ENCODE data around the gene SERTAD2. TPM values are rescaled to one million over a fixed set of nuclear protein-coding genes. Genes with fewer than 3 reads are reported as not detected.

Gene SERTAD2
- total and polyA plus RNA-seq, 2 of the 4 experiments (the other 2 are of a cell fraction): 5.0 to 11.0 TPM

DNA sequence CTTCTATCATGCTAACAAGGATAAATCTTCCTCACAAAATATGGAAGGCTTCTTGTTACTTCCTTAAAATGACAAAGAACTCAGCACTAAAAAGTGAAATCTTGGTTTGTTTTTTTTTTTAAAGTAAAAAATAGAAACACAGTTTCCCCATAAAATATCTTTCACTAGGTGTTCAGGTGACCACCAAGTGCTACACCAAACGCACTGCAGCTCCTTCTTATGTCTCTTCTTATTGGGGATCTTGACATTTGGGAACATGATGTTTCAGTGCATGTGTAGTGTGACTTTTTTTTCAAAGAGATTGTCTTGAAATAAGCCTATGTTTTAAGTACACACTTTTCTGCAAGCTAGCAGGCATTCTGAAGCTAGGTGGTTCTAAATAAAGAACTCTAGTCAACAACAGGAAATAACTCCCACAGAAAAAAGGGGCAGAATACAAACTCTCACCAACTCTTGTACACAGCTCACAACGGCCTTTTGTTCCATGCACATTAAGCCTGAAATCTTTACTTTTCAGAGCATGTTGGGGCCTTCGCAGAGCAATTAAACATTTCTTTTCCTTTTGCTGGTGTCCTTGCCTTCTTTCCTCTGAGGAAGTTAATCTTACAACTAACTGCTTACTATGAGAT is 13.2 kb upstream of the SERTAD2 start:
- WGBS, 2 experiments (ENCODE audit: extremely low coverage in 2 of 2, insufficient read length in 1 of 2): 82% methylated on average over 2 of the region's 3 CpGs; no CpG with 5 or more reads in 1 of the 2 experiments
- Histone ChIP-seq H3K9ac (ENCODE audit: low read depth, low read length) (no peak overlapping the region), H2AK9ac (replicated peaks; ENCODE audit: low read depth, low read length, poor library complexity) (no peak overlapping the region), H4K8ac (ENCODE audit: low read depth in 2 of 2, low read length in 2 of 2) (no peak overlapping the region), H2AK5ac (ENCODE audit: low read depth, low read length) (no peak overlapping the region), H2BK20ac (ENCODE audit: low read depth, low read length) (no peak overlapping the region), H4K20me1 (ENCODE audit: insufficient read depth, low read length) (no peaks in the 10 kb centered on the region), H3K27me3 (ENCODE audit: control insufficient read depth, insufficient read depth, low read length) (no peaks in the 10 kb centered on the region), H3K4me2 (ENCODE audit: low read depth, low read length) (no peak overlapping the region), H3K4me1 (ENCODE audit: control insufficient read depth, insufficient read depth, low read length) (no peaks in the 10 kb centered on the region), H2BK120ac (ENCODE audit: low read depth, low read length) (no peak overlapping the region), H3K4ac (ENCODE audit: low read depth, low read length) (no peak overlapping the region), H4K5ac (ENCODE audit: low read depth, low read length) (no peak overlapping the region), H3K9me3 (ENCODE audit: control insufficient read depth, insufficient read depth, low read length) (no peaks in the 10 kb centered on the region), H3K18ac (ENCODE audit: low read depth, low read length) (no peak overlapping the region), H3K79me1 (ENCODE audit: low read depth in 1 of 2, low read length in 2 of 2) (no peaks in the 10 kb centered on the region), H3K36me3 (ENCODE audit: control insufficient read depth, insufficient read depth, low read length) (no peaks in the 10 kb centered on the region), H2AFZ (replicated peaks; ENCODE audit: low read length, poor library complexity) (no peak overlapping the region), H2BK5ac (ENCODE audit: low read depth, low read length, poor library complexity, severe bottlenecking) (no peak overlapping the region), H3K23ac (ENCODE audit: low read depth, low read length) (no peak overlapping the region), H3K27ac (ENCODE audit: insufficient read depth, low read length) (no peak overlapping the region), H3K4me3 (ENCODE audit: insufficient read depth, low read depth, low read length) (no peak overlapping the region), H2BK15ac (ENCODE audit: low read depth, low read length) (no peak overlapping the region), H3K14ac (replicated peaks; ENCODE audit: low read depth, low read length) (no peak overlapping the region), H3K9me1 (ENCODE audit: insufficient read depth, low read length) (no peaks in the 10 kb centered on the region), H4K91ac (ENCODE audit: insufficient read depth, low read depth, low read length) (no peak overlapping the region), H3K56ac (ENCODE audit: extremely low read depth, insufficient read depth, low read length) (no peak overlapping the region)
- dilution Hi-C loops (cut with HindIII; ENCODE audit: low sequenced_read_pairs, unreplicated experiment) (no loop called here), intact Hi-C loops (cut with micrococcal nuclease) (no loop called here), in situ Hi-C loops (cut with MboI; ENCODE audit: low sequenced_read_pairs) (no loop called here)
- no TSS peak for BruUV-seq (replicated peaks)
- no peak for ATAC-seq (ENCODE audit: low read depth)
- TF ChIP-seq RFX5 (IDR thresholded peaks at IDR 0.05; ENCODE audit: low read depth, low read length): no peak
- TF ChIP-seq MAZ (IDR thresholded peaks at IDR 0.05; ENCODE audit: borderline replicate concordance, low read depth, low read length): no peak
- TF ChIP-seq CHD1 (IDR thresholded peaks at IDR 0.05; ENCODE audit: low read depth, low read length): no peak
- no peak for TF ChIP-seq MXI1 (IDR thresholded peaks at IDR 0.05; ENCODE audit: borderline replicate concordance, low read depth, low read length)
- TF ChIP-seq CEBPB (IDR thresholded peaks at IDR 0.05; ENCODE audit: low read depth, low read length): no peak
- TF ChIP-seq RAD21 (IDR thresholded peaks at IDR 0.05; ENCODE audit: low read length): no peak
- TF ChIP-seq POLR2A (IDR thresholded peaks at IDR 0.05; ENCODE audit: low read depth, low read length): no peak
- no peak for DNase-seq
- POLR2A ChIA-PET (ENCODE audit: unreplicated experiment): no interaction called here
- CTCF ChIA-PET: interaction anchor here (1.2 kb wide), 1 partner anchor 11 kb away, joined by 3 read pairs; no protein-coding TSS in a partner anchor
